Lower leg skin (tissue), 3 donors: ENCODE data around the gene DAGLA.

Source experiments
- CTCF ChIP-seq, 3 donors: fragments of 450-650 bp; IDR thresholded peaks; one replicate each; pipeline ENCODE4 v1.5.1; 2016; ENCODE audit warnings: antibody characterized with exemption in 3 of 3, mild to moderate bottlenecking in 3 of 3, moderate library complexity in 2 of 3
- POLR2A ChIP-seq, 2 donors: fragments of 450-650 bp; IDR thresholded peaks; one replicate each; pipeline ENCODE4 v1.6.1; 2016 to 2017; ENCODE audit warnings: antibody characterized with exemption in 2 of 2, mild to moderate bottlenecking in 1 of 2, moderate library complexity in 1 of 2

DNA sequence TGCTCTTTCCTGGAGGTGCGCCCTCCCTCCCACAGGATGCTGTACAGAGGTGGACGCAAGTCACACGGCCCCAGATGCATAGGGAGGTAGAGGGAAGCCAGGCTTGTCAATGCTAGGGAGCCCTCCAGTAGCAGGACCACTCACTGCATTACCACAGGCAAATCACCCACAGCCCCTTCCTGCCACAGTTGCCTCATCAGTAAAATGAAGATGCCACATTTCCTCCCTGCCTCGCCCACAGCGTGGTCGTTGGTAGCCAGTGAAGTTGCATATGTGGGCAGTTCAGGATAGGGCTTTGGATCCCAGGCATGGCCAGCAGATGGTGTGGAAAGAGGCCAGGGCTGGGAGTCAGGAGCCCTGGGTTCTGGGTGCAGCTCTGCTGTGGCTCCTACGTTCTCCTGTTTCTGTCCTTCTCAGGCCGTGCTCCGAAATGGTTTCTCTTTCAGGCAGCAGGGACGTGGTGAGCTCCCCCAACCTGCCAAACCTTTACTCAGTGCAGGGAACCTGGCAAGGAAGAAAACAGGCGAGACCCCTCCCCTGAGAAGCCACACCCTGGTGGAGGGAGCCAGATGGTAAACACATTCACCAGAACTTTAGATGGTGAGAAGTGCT, 22.6 kb downstream of the DAGLA start:
- TF ChIP-seq POLR2A (IDR thresholded peaks at IDR 0.05): no peak
- TF ChIP-seq CTCF (IDR thresholded peaks at IDR 0.05): no peak
